GM12878 (cell line): ENCODE results near the gene PHYKPL. TPM values are rescaled to one million over a fixed set of nuclear protein-coding genes. Genes with fewer than 3 reads are reported as not detected.

Source experiments
- ATAC-seq: fragments of 200-7000 bp; cut with Tn5 transposase; 3 replicates; pipeline ENCODE4 v1.9.1; 2020; ENCODE audit warnings: mild to moderate bottlenecking, moderate library complexity
- BruUV-seq: library from RNA; stranded (reverse); fragments of 400-500 nt; replicated peaks from 2 replicates; lab custom pipeline; 2021; lab: Mats Ljungman, UMichigan
- CTCF ChIA-PET: fragments of 300-600 bp; sonication (Branson Sonifier 250); formaldehyde crosslinking; extraction: SDS; loops from one replicate; lab custom pipeline; 2021; ENCODE audit warnings: inconsistent platforms; lab: Yijun Ruan, JAX
- POLR2A ChIA-PET: fragments of 350-600 bp; formaldehyde crosslinking; extraction: SDS; loops from one replicate; lab custom pipeline; 2021; ENCODE audit warnings: inconsistent platforms; lab: Charles Lee
- RAD21 ChIA-PET: fragments of 300-600 bp; sonication (Branson Sonifier 250); formaldehyde crosslinking; loops from one replicate; lab custom pipeline; 2023; ENCODE audit warnings: antibody characterized with exemption; ENCODE audit not compliant: unreplicated experiment; lab: Charles Lee
- SMC1A ChIA-PET: fragments of 300-600 bp; sonication (Branson Sonifier 250); formaldehyde crosslinking; loops from one replicate; lab custom pipeline; 2023; ENCODE audit not compliant: unreplicated experiment, uncharacterized antibody; lab: Charles Lee
- DNase-seq: peaks from one replicate; pipeline ENCODE4 v3.0.0-alpha.2; 2011; ENCODE audit warnings: low read depth, low spot score
- FAIRE-seq: peaks from 3 replicates; lab custom pipeline; 2011; peaks lifted over from hg19 to GRCh38; lab: Jason Lieb, UNC
- H2AFZ ChIP-seq: 2 replicates; pipeline ENCODE4 v1.6.0; 2011; ENCODE audit warnings: low read depth, low read length, control low read depth; ENCODE audit not compliant: control insufficient read depth
- H3K27ac ChIP-seq: 2 replicates; pipeline ENCODE4 v1.5.1; 2011; ENCODE audit warnings: control low read depth; ENCODE audit not compliant: control insufficient read depth, insufficient read depth
- H3K27me3 ChIP-seq, 2 experiments: replicated peaks in 1 of 2; 2 replicates each; pipeline versions ENCODE4 v1.6.0 to v1.6.1; 2011; ENCODE audit warnings: low read length in 1 of 2; ENCODE audit not compliant: control insufficient read depth in 2 of 2, insufficient read depth in 2 of 2
- H3K36me3 ChIP-seq, 2 experiments: 2 replicates each; pipeline ENCODE4 v1.5.1; 2011; ENCODE audit warnings: low read length in 1 of 2; ENCODE audit not compliant: control insufficient read depth in 2 of 2, insufficient read depth in 2 of 2
- H3K4me1 ChIP-seq: 2 replicates; pipeline ENCODE4 v1.6.1; 2011; ENCODE audit warnings: mild to moderate bottlenecking, low read length, moderate library complexity, mixed read lengths; ENCODE audit not compliant: control insufficient read depth, insufficient read depth
- H3K4me2 ChIP-seq: 2 replicates; pipeline ENCODE4 v1.6.0; 2011; ENCODE audit warnings: control low read depth; ENCODE audit not compliant: control insufficient read depth, insufficient read depth
- H3K4me3 ChIP-seq: fragments of 200-600 bp; sonication (generic); 2 replicates; pipeline ENCODE4 v1.5.1; 2016
- H3K79me2 ChIP-seq: 2 replicates; pipeline ENCODE4 v1.6.0; 2011; ENCODE audit warnings: low read length; ENCODE audit not compliant: control insufficient read depth, insufficient read depth
- H3K9ac ChIP-seq: 2 replicates; pipeline ENCODE4 v1.8.0; 2011; ENCODE audit warnings: low read length, control low read depth, mixed read lengths; ENCODE audit not compliant: control insufficient read depth, insufficient read depth
- H3K9me3 ChIP-seq: replicated peaks from 3 replicates; pipeline ENCODE4 v1.5.1; 2011; ENCODE audit warnings: mild to moderate bottlenecking, low read length; ENCODE audit not compliant: control insufficient read depth, insufficient read depth
- H4K20me1 ChIP-seq: 2 replicates; pipeline ENCODE4 v1.6.0; 2011; ENCODE audit not compliant: control insufficient read depth, insufficient read depth
- BACH1 ChIP-seq: fragments of 450-650 bp; IDR thresholded peaks from 2 replicates; pipeline ENCODE4 v1.6.1; 2017; ENCODE audit warnings: mild to moderate bottlenecking, borderline replicate concordance
- CREM ChIP-seq: IDR thresholded peaks from 2 replicates; pipeline ENCODE4 v1.6.1; 2014; ENCODE audit warnings: antibody characterized with exemption, low read depth
- JUND ChIP-seq: IDR thresholded peaks from 2 replicates; pipeline ENCODE4 v1.6.1; 2012; ENCODE audit warnings: low read depth, mild to moderate bottlenecking, low read length, improper control_type of control experiment, moderate library complexity
- MYB ChIP-seq: fragments of 150-350 bp; IDR thresholded peaks from 2 replicates; pipeline ENCODE4 v1.6.1; 2014; ENCODE audit warnings: mild to moderate bottlenecking, low read depth, low read length, borderline replicate concordance
- MYC ChIP-seq: IDR thresholded peaks from 2 replicates; pipeline ENCODE4 v1.6.1; 2011; ENCODE audit warnings: mild to moderate bottlenecking, low read length, moderate library complexity, inconsistent platforms; ENCODE audit not compliant: insufficient read depth, insufficient replicate concordance, insufficient read length, severe bottlenecking
- NR2C1 ChIP-seq: fragments of 450-650 bp; IDR thresholded peaks from 2 replicates; pipeline ENCODE4 v1.6.1; 2017; ENCODE audit warnings: antibody characterized with exemption, mild to moderate bottlenecking, moderate library complexity
- ZZZ3 ChIP-seq: IDR thresholded peaks from 2 replicates; pipeline ENCODE4 v1.6.1; 2011; ENCODE audit warnings: low read depth; ENCODE audit not compliant: control insufficient read depth, insufficient read length
- WGBS: methylation state at CpG from one replicate; pipeline ENCODE4 v1.1.6; 2016; ENCODE audit warnings: low lambda C conversion rate; ENCODE audit not compliant: insufficient replicate concordance, insufficient coverage; ENCODE audit errors: missing lambda C conversion rate; 5-methylcytosine and 5-hydroxymethylcytosine counted together
- in situ Hi-C: fragments of 300-500 bp; cut with MboI; formaldehyde crosslinking; loops from 9 replicates; pipeline ENCODE4 v1.14.3; 2018; ENCODE audit warnings: mixed read lengths
- intact Hi-C: fragments of 100-400 bp; cut with micrococcal nuclease; formaldehyde crosslinking; loops from one replicate; pipeline ENCODE4 v1.14.2; 2022; ENCODE audit not compliant: unreplicated experiment
- polyA plus RNA-seq, 11 experiments: library from polyadenylated mRNA; depleted of rRNA in 4 of 11; unstranded in 6 of 11; stranded (reverse) in 5 of 11; fragments of >200 nt; fragmentation: Nextera tagmentation in 4 of 11; fragmentation: Illumina TruSeq in 1 of 11; extraction: Ambion mirVana in 4 of 11; extraction: Trizol in 1 of 11; gene quantifications; 1 replicate in 1 of 11; 2 replicates in 10 of 11; pipeline versions ENCODE4 v1.2.1 to v1.2.3, GENCODE V29; 2011 to 2016; ENCODE audit warnings: inconsistent platforms in 2 of 11, missing spikeins in 2 of 11, low read depth in 1 of 11
- total RNA-seq, 4 experiments: library from RNA; depleted of rRNA in 3 of 4; stranded (reverse); fragments of >200 nt in 3 of 4; fragmentation: Illumina TruSeq in 1 of 4; extraction: Trizol in 1 of 4; gene quantifications; 2 replicates each; pipeline versions ENCODE4 v1.2.1 to v1.2.3, GENCODE V29; 2013 to 2021
- TF ChIP-seq, protein P1 (sequence below): fragments of 450-650 bp; IDR thresholded peaks from 2 replicates; pipeline ENCODE4 v1.6.1; 2016; ENCODE audit warnings: mild to moderate bottlenecking

The PHYKPL gene
- total and polyA plus RNA-seq, 10 of the 15 experiments (the other 5 are each of a cell fraction or from before 2014, with no cell fraction given), result 4.5 to 53.9 (median 25.6) TPM

DNA sequence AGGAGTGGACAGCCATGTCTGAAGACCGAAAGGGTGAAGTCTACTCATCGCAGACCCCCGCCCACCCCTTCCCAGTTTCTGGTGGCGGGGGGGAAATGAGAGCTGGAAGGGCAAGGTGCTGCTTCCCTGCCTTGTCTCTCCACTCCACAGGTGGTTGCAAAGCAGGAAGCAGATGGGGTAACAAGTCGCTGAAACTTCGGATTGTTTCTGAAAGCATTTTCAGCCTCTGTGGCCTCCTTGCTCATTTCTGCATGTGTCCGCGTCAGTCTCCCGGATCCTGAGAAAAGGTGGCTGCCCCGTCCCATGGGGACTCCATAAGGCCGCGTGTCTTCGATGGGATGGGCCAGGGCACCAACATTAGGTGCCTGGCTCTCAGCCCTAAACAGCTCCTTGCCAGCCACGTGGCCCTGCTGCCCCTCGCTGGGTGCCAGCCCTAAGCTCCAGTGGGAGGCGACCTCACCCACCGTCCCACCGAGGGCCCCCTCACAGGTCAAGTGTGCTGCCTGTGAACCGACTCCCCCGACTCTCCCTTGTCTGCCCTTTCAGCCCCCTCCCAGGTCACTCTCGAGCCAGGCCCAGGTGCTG, 971 bp downstream of the PHYKPL start:
- H3K9ac ChIP-seq, result peak overlapping the region; percentile 70
- ChIA-PET POLR2A (interaction anchor here (0.5 to 2.0 kb wide), 5 partner anchors 21 to 58 kb away, joined by 3 to 11 read pairs (median 4); partner anchors contain the start of gene HNRNPAB), SMC1A (interaction anchor here (1.5 kb wide), 1 partner anchor 25 kb away, joined by 5 read pairs; no protein-coding TSS in a partner anchor), CTCF (interaction anchor here (0.6 to 1.3 kb wide), 2 partner anchors 18 to 22 kb away, joined by 3 read pairs; no protein-coding TSS in a partner anchor), RAD21 (no interaction called here)
- H3K27me3 ChIP-seq, result no peaks in the 10 kb centered on the region
- FAIRE-seq, result no peak
- BruUV-seq, result no TSS peak
- ATAC-seq, result peak; percentile 10
- no peak overlapping the region; the same call in 1 of the 2 replicates for H2AFZ ChIP-seq
- peak overlapping the region; percentile 100 for H3K4me2 ChIP-seq
- H3K9me3 ChIP-seq, result no peaks in the 10 kb centered on the region
- no peak for DNase-seq
- intact Hi-C loops, result no loop called here
- H3K27ac ChIP-seq, result peak overlapping the region; percentile 75
- H3K4me1 ChIP-seq, result peaks cover 18% of the 10 kb centered on the region
- 3% methylated on average over 21 of the region's 21 CpGs for WGBS
- in situ Hi-C loops, result no loop called here
- no peaks in the 10 kb centered on the region for H4K20me1 ChIP-seq
- TF ChIP-seq BACH1 (peak; percentile 26; the same call in 1 of the 2 replicates), JUND (no peak), MYB (no peak), CREM (no peak), NR2C1 (no peak), MYC (peak; percentile 48), ZZZ3 (no peak)
- TF ChIP-seq, protein P1, sequence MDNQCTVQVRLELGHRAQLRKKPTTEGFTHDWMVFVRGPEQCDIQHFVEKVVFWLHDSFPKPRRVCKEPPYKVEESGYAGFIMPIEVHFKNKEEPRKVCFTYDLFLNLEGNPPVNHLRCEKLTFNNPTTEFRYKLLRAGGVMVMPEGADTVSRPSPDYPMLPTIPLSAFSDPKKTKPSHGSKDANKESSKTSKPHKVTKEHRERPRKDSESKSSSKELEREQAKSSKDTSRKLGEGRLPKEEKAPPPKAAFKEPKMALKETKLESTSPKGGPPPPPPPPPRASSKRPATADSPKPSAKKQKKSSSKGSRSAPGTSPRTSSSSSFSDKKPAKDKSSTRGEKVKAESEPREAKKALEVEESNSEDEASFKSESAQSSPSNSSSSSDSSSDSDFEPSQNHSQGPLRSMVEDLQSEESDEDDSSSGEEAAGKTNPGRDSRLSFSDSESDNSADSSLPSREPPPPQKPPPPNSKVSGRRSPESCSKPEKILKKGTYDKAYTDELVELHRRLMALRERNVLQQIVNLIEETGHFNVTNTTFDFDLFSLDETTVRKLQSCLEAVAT, result 0 out of 2 replicates have a peak, but pooled peaks have one; percentile 1
- H3K36me3 ChIP-seq, result peaks cover 1 to 8% of the 10 kb centered on the region in 2 experiments
- peaks cover 29% of the 10 kb centered on the region for H3K79me2 ChIP-seq
- H3K4me3 ChIP-seq, result peak overlapping the region; percentile 93
